Left lung (tissue), 14 donors: Measurements from ENCODE around the gene CYP2U1. TPM values are rescaled to one million over a fixed set of nuclear protein-coding genes. Genes with fewer than 3 reads are reported as not detected.

Experiments used
- ATAC-seq: fragments of 200-7000 bp; cut with Tn5 transposase; one replicate; pipeline ENCODE4 v1.9.1; 2020; ENCODE audit warnings: moderate library complexity
- DNase-seq, 4 donors: peaks; one replicate each; pipeline ENCODE4 v3.0.0-alpha.2; 2013 to 2020
- H3K27ac ChIP-seq, 2 donors: fragments of 200-600 bp; sonication (generic) in 1 of 2; one replicate each; pipeline versions ENCODE4 v1.5.0 to v1.8.0; 2020 to 2021
- H3K27me3 ChIP-seq, 2 donors: fragments of 200-600 bp; sonication (generic) in 1 of 2; one replicate each; pipeline versions ENCODE4 v1.5.0 to v1.8.0; 2020 to 2021
- H3K36me3 ChIP-seq, 2 donors: fragments of 200-600 bp; sonication (generic) in 1 of 2; one replicate each; pipeline versions ENCODE4 v1.5.0 to v1.8.0; 2020 to 2021
- H3K4me1 ChIP-seq, 2 donors: fragments of 200-600 bp; one replicate each; pipeline ENCODE4 v1.8.0; 2021
- H3K4me3 ChIP-seq, 2 donors: fragments of 200-600 bp; sonication (generic) in 1 of 2; one replicate each; pipeline versions ENCODE4 v1.5.0 to v1.8.0; 2020 to 2021; ENCODE audit warnings: mild to moderate bottlenecking in 1 of 2
- H3K9me3 ChIP-seq, 2 donors: fragments of 200-600 bp; sonication (generic) in 1 of 2; one replicate each; pipeline versions ENCODE4 v1.5.0 to v1.8.0; 2020 to 2021
- CTCF ChIP-seq, 2 donors: fragments of 200-600 bp; sonication (generic) in 1 of 2; IDR thresholded peaks; one replicate each; pipeline versions ENCODE4 v1.5.0 to v1.8.0; 2021; ENCODE audit warnings: antibody characterized with exemption in 2 of 2
- intact Hi-C, 2 donors: fragments of 100-400 bp; cut with DNase I; formaldehyde crosslinking; loops; one replicate each; pipeline versions ENCODE4 v1.11.2 to v1.14.2; 2022
- long read RNA-seq, 12 donors: library from polyadenylated mRNA in 2 of 12; unstranded in 2 of 12; transcript quantifications; one replicate each; pipeline ENCODE4 v2.0.0 and lab custom pipeline, GENCODE V29; 2019 to 2026
- polyA plus RNA-seq, 6 donors: library from polyadenylated mRNA; unstranded; fragments of 120-200 nt; gene quantifications; one replicate each; pipeline ENCODE4 v1.2.1, GENCODE V29; 2013; ENCODE audit not compliant: insufficient read length in 6 of 6
- total RNA-seq, 2 donors: library from RNA; stranded (reverse); fragmentation: NEBNext Ultra II Directional; extraction: Animal tissue kit (Norgen Biotek cat#: 25700); gene quantifications; one replicate each; pipeline ENCODE4 v1.2.1, GENCODE V29; 2021
- donor health status: DM: no; HTN: yes; CAD: no.
- donor health status: DM: no; HTN: no; CAD: no.

CYP2U1 gene
- total RNA-seq (1 to 10 TPM; 5.3 to 7.2 TPM), polyA plus RNA-seq (1 to 10 TPM; 4.8 to 5.6 (median 5.0) TPM)
- long read RNA-seq, donor 1, full-length matches to known transcripts: 3 of 3 reads
- long read RNA-seq, donor 1, partial matches to known transcripts: 0 of 3 reads
- long read RNA-seq, donor 1, other reads (novel, unspliced or antisense): 0 of 3 reads
- long read RNA-seq, donor 2, full-length matches to known transcripts: 2 of 2 reads
- long read RNA-seq, donor 2, partial matches to known transcripts: 0 of 2 reads
- long read RNA-seq, donor 2, other reads (novel, unspliced or antisense): 0 of 2 reads
- long read RNA-seq, donor 3: 0 reads
- long read RNA-seq, donor 4, full-length matches to known transcripts: 1 of 3 reads
- long read RNA-seq, donor 4, partial matches to known transcripts: 0 of 3 reads
- long read RNA-seq, donor 4, other reads (novel, unspliced or antisense): 2 of 3 reads
- long read RNA-seq, donor 5, full-length matches to known transcripts: 2 of 2 reads
- long read RNA-seq, donor 5, partial matches to known transcripts: 0 of 2 reads
- long read RNA-seq, donor 5, other reads (novel, unspliced or antisense): 0 of 2 reads
- long read RNA-seq, donor 6, full-length matches to known transcripts: 1 of 1 reads
- long read RNA-seq, donor 6, partial matches to known transcripts: 0 of 1 reads
- long read RNA-seq, donor 6, other reads (novel, unspliced or antisense): 0 of 1 reads
- long read RNA-seq, donor 7: 0 reads
- long read RNA-seq, donor 8, full-length matches to known transcripts: 2 of 2 reads
- long read RNA-seq, donor 8, partial matches to known transcripts: 0 of 2 reads
- long read RNA-seq, donor 8, other reads (novel, unspliced or antisense): 0 of 2 reads
- long read RNA-seq, donor 9: 0 reads
- long read RNA-seq, donor 10, partial matches to known transcripts: 0 of 2 reads
- long read RNA-seq, donor 10, other reads (novel, unspliced or antisense): 2 of 2 reads
- long read RNA-seq, donor 11, full-length matches to known transcripts: 3 of 3 reads
- long read RNA-seq, donor 11, partial matches to known transcripts: 0 of 3 reads
- long read RNA-seq, donor 11, other reads (novel, unspliced or antisense): 0 of 3 reads
- long read RNA-seq, donor 12: 0 reads

GRCh38 chr4:107930821-107931774, at the start of gene CYP2U1:
CYP2U1 (plus strand) TSS chr4:107931549; CDS start chr4:107931644, 95 bp downstream.
- Histone ChIP-seq H3K36me3 (no peaks in the 10 kb centered on the region), H3K4me1 (peaks cover 0 to 11% of the 10 kb centered on the region in 2 donors), H3K27me3 (peaks cover 0 to 16% of the 10 kb centered on the region in 2 donors), H3K9me3 (no peaks in the 10 kb centered on the region), H3K4me3 (peak within 1 kb of the TSS; percentile 64 to 83), H3K27ac (peak within 1 kb of the TSS; percentile 74 to 76)
- peak in 1 of 2 donors; percentile 22 for TF ChIP-seq CTCF (IDR thresholded peaks at IDR 0.05)
- ATAC-seq: peak; percentile 99
- intact Hi-C loops: no loop called here
- peak; percentile 68 to 96 (median 87) for DNase-seq

DNA sequence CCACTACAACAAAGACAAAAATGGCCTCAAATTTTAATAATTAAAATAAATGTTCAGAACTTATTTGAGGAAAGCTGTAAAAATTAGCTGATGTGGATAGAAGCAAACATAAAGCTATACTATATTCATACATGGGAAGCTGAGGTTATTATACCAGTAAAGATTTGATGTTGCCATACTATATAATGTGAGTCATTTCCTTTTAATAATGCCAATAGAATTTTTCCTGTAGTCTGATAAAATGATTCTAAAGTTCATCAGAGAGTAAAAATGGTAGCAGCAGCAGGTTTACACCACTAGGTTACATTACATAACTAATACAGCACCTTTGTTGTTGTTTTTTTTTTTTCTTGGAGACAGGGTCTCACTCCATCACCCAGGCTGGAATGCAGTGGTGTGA, 45.5 kb upstream of the CYP2U1 start:
- TF ChIP-seq CTCF (IDR thresholded peaks at IDR 0.05): no peak
- intact Hi-C loops: no loop called here
- ATAC-seq: no peak

DNA sequence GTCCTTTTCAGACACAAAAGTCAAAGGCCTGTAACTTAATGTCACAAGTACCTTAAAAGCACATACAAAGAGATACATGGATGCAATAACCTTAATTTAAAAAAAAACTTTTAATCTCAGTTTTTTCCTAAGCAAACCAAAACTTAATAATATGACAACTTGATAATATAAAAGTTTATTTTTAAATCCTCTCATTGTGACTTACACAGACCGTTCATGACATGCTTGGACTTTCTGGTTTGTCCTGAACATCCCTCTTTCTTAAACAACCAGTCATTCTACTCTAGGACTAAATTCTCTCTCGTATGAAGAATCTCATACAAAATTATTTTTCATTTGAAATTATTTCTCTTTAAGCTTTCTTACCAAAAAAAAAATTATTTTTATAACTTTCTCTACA, 43.1 kb upstream of the CYP2U1 start:
- intact Hi-C loops: no loop called here
- Histone ChIP-seq H3K27ac (no peak overlapping the region), H3K27me3 (no peaks in the 10 kb centered on the region), H3K36me3 (no peaks in the 10 kb centered on the region), H3K4me3 (no peak overlapping the region), H3K9me3 (peaks cover 0 to 21% of the 10 kb centered on the region in 2 donors), H3K4me1 (peaks cover 0 to 3% of the 10 kb centered on the region in 2 donors)
- no peak for TF ChIP-seq CTCF (IDR thresholded peaks at IDR 0.05)
- no peak for ATAC-seq
- no peak for DNase-seq

More for the DNA sequence above, 45.5 kb upstream of the CYP2U1 start:
- no peak for DNase-seq
- Histone ChIP-seq H3K36me3 (no peaks in the 10 kb centered on the region), H3K4me1 (no peaks in the 10 kb centered on the region), H3K9me3 (peaks cover 0 to 21% of the 10 kb centered on the region in 2 donors), H3K27me3 (no peaks in the 10 kb centered on the region), H3K27ac (no peak overlapping the region), H3K4me3 (no peak overlapping the region)

- TF ChIP-seq CTCF (IDR thresholded peaks at IDR 0.05): no peak
- H3K4me1 ChIP-seq: peaks cover 0 to 12% of the 10 kb centered on the region in 2 donors
- no peaks in the 10 kb centered on the region for H3K36me3 ChIP-seq
- ATAC-seq (no peak), DNase-seq (no peak)
- H3K4me3 ChIP-seq: no peak overlapping the region
- H3K27ac ChIP-seq: no peak overlapping the region
- no peaks in the 10 kb centered on the region for H3K27me3 ChIP-seq
- peaks cover 0 to 21% of the 10 kb centered on the region in 2 donors for H3K9me3 ChIP-seq
- intact Hi-C loops: no loop called here
Measured at GRCh38 chr4:107890779-107891178, 40.6 kb upstream of the CYP2U1 start.
